GM18873 (cell line): Measurements from ENCODE around the gene AEBP2.
"Not testable (repeated sequence)": the region's sequence is repeated elsewhere in the genome, so short reads cannot be mapped to it uniquely, and the experiment has no call there.

ENCODE experiments used
- ATAC-seq: cut with Tn5 transposase; IDR thresholded peaks from one replicate; pipeline ENCODE4 v1.9.1; 2021; ENCODE audit warnings: mild to moderate bottlenecking, moderate library complexity, moderate number of reproducible peaks; ENCODE audit not compliant: unreplicated experiment, low FRiP score

AEBP2 gene

GRCh38 chr12:19453961-19454360 is 14.7 kb downstream of the AEBP2 start:
- ATAC-seq, result no peak

- ATAC-seq, result no peak
Observed at GRCh38 chr12:19454837-19455236, 15.5 kb downstream of the AEBP2 start.

GRCh38 chr12:19456176-19456575 is 16.9 kb downstream of the AEBP2 start:
- ATAC-seq, result no peak

DNA sequence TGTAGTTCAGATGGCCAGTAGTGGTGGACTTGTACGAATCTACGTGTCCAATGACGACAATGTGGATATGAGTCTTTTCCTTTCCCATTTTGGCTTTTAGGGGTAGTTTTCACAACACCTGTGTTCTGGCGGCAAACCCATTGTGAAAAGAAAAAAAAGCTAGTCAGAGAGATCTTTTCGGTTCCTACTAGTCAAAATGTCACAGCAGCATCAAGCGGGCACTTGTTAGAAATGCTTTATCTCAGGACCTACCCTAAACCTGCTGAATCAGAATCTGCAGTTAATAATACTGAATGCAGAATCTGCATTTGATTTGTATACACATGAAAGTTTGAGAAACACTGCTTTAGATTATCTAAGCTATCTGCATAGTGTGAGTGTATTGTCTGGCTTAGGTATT is 18.3 kb downstream of the AEBP2 start:
- peak; percentile 62 for ATAC-seq

GRCh38 chr12:19458733-19459132 is 19.4 kb downstream of the AEBP2 start:
- ATAC-seq, result no peak

- no peak for ATAC-seq
Observed at GRCh38 chr12:19461999-19462398, 22.7 kb downstream of the AEBP2 start.

GRCh38 chr12:19462406-19462805 is 23.1 kb downstream of the AEBP2 start:
- ATAC-seq, result no peak

GRCh38 chr12:19464192-19464580 is 24.9 kb downstream of the AEBP2 start:
- ATAC-seq, result no peak

- ATAC-seq, result no peak
Observed at GRCh38 chr12:19465711-19466110, 26.4 kb downstream of the AEBP2 start.

- no peak for ATAC-seq
Observed at GRCh38 chr12:19474147-19474546, 34.9 kb downstream of the AEBP2 start.

DNA sequence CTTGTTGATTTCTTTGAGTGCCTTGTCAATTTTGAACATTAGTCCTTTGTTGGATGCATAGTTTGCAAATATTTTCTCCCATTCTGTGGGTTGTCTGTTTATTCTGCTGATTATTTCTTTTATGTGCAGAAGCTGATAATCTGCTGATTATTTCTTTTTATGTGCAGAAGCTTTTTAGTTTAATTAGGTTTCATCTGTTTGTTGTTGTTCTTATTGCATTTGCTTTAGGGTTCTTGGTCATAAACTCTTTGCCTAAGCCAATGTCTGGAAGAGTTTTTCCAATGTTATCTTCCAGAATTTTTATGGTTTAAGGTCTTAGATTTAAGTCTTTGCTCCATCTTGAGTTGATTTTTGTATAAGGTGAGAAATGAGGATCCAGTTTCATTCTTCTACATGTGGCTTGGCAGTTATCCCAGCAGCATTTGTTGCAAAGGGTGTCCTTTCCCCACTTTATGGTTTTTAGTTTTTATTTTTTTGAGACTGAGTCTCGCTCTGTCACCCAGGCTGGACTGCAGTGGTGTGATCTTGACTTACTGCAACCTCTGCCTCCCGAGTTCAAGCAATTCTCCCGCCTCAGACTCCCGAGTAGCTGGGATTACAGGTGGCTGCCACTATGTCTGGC is 36.7 kb downstream of the AEBP2 start:
- ATAC-seq, result not testable (repeated sequence)

GRCh38 chr12:19477071-19477470 is 37.8 kb downstream of the AEBP2 start:
- no peak for ATAC-seq

GRCh38 chr12:19480459-19480858 is 41.2 kb downstream of the AEBP2 start:
- no peak for ATAC-seq

DNA sequence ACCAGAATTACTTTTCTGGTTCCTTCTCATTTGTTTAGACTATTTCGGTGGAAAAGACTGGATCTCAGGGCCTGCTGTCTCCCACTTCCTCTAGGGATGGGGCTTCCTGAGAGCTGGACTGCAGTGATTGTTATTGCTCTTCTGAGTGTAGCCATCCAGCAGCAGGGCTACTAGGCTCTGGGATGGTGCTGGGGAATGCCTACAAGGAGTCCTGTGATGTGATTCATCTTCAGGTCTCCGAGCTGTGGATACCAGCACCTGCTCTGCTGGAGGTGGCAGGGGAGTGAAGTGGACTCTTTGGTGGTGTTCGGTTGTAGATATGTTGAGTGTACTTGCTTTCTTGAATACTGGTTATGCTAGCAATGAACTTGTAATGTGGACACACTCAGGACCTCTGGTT is 42.7 kb downstream of the AEBP2 start:
- ATAC-seq, result no peak

GRCh38 chr12:19482551-19483109 is 43.3 kb downstream of the AEBP2 start:
- ATAC-seq, result peak; percentile 91

DNA sequence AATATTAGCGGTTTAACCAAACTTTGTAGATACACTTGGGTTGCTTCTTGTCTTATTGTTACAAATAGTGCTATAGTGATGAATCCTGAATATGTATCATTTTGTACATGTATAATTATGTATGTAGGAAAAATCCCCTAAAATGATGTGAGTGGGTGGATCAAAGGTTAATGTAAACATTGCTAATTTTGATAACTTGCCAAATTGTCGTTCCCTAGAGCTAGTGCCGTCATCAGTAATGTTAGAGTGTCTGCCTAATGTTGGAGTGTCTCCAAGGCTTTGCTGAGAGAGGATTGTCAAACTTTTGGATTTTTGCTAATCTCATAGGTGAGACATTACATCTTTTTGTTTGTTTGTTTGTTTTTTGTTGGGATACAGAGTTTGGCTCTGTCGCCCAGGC is 44.4 kb downstream of the AEBP2 start:
- ATAC-seq, result no peak

GRCh38 chr12:19484738-19485137 is 45.4 kb downstream of the AEBP2 start:
- no peak for ATAC-seq

DNA sequence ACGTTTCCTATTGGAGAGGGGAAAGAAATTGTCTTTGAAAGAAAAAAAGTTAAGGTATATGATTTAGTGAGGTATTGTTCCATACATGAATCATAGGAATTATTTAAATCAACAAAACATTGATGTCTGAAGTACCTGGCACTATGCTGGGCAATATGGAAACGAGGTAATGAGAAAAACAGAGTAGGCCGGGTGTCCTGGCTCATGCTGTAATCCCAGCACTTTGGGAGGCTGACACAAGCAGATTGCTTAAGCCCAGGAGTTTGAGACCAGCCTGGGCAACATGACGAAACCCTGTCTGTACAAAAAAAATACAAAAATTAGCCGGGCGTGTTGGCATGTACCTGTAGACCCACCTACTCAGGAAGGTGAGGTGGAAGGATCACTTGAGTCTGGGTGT is 45.9 kb downstream of the AEBP2 start:
- ATAC-seq, result no peak

- ATAC-seq, result no peak
Observed at GRCh38 chr12:19489168-19489567, 49.9 kb downstream of the AEBP2 start.

GRCh38 chr12:19490908-19491307 is 51.6 kb downstream of the AEBP2 start:
- ATAC-seq, result no peak

DNA sequence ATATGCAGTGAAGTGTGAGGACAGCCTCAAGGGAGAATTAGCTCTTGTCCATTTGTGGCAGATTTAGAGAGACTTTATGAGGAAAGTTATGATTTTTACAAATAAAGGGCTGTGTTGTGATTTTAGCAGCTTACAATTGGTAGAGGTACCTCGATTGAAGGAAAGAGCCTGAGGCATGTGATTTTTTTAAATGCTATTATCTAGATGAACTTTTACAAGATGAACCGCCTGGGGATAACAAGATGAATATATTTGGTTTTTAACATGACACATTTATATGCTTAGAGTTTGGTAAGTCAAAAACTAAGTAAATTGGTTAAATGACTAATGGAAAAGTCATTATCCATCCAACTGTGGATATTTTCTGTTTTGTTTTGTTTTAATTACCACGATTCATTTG is 52.6 kb downstream of the AEBP2 start:
- ATAC-seq, result no peak

DNA sequence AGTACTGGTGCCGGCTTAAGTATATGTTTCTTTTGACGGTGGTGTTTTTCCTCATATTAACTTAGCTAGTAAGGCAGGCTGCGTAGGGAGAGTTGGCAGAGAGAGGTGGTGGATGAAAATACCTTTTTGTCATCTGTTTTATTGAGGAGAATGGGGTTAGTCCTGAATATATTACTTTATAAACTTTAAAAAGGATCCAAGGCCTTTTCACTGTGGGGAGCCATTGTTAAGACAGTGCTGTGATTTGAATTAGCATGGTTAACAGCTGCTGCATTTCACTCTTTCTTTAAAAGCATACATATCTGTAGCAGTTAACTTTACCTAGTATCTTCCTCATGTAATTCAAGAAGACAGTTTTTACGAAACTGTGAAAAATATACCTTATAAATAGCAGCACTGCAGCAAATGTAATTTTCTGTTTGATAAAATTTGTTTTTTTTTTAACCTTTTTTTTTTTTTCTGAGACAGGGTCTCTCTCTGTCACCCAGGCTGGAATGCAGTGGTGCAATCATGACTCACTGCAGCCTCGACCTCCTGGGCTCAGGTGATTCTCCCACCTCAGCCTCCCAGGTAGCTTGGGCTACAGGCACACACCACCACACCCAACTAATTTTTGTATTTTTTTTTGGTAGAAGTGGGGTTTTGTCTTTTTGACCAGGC is 57.1 kb downstream of the AEBP2 start:
- no peak for ATAC-seq
